Natural killer cell (primary cell): ENCODE data around the gene DIP2A. TPM values are rescaled to one million over a fixed set of nuclear protein-coding genes. Genes with fewer than 3 reads are reported as not detected.

ENCODE experiments used
- ATAC-seq, 3 donors: fragments of 150-1000 bp in 2 of 3; fragments of 200-7000 bp in 1 of 3; cut with Tn5 transposase; 1 replicate in 1 of 3; 2 replicates in 2 of 3; pipeline ENCODE4 v1.10.0; 2021; ENCODE audit warnings: mild to moderate bottlenecking in 2 of 3, moderate library complexity in 2 of 3
- DNase-seq, 2 donors: peaks; one replicate each; pipeline versions ENCODE4 v3.0.0 to v3.0.0-alpha.2; 2013 to 2021; ENCODE audit warnings: mixed read lengths in 1 of 2
- H3K27ac ChIP-seq: one replicate; pipeline ENCODE4 v1.5.1; 2013; ENCODE audit warnings: mild to moderate bottlenecking, low read length
- H3K27me3 ChIP-seq: one replicate; pipeline ENCODE4 v1.6.1; 2013; ENCODE audit warnings: low read length; ENCODE audit not compliant: control insufficient read depth, insufficient read depth
- H3K36me3 ChIP-seq: one replicate; pipeline ENCODE4 v1.6.1; 2013; ENCODE audit warnings: low read length; ENCODE audit not compliant: control insufficient read depth, insufficient read depth
- H3K4me1 ChIP-seq: one replicate; pipeline ENCODE4 v1.6.1; 2013; ENCODE audit warnings: low read length; ENCODE audit not compliant: control insufficient read depth, insufficient read depth
- H3K4me3 ChIP-seq: one replicate; pipeline ENCODE4 v1.5.1; 2013; ENCODE audit warnings: low read length
- H3K9me3 ChIP-seq: one replicate; pipeline ENCODE4 v1.6.1; 2013; ENCODE audit warnings: low read length; ENCODE audit not compliant: control insufficient read depth, insufficient read depth
- H3K27ac Mint-ChIP-seq, 2 donors: one replicate each; pipeline ENCODE4 v1.8.0; 2022; ENCODE audit warnings: mild to moderate bottlenecking in 2 of 2, mixed read lengths in 2 of 2, moderate library complexity in 1 of 2
- H3K27me3 Mint-ChIP-seq, 2 donors: one replicate each; pipeline ENCODE4 v1.8.0; 2022; ENCODE audit warnings: low read depth in 2 of 2, mixed read lengths in 2 of 2
- H3K36me3 Mint-ChIP-seq: one replicate; pipeline ENCODE4 v1.8.0; 2022; ENCODE audit warnings: mixed read lengths
- H3K4me1 Mint-ChIP-seq, 2 donors: one replicate each; pipeline ENCODE4 v1.8.0; 2022; ENCODE audit warnings: mixed read lengths in 2 of 2
- H3K4me3 Mint-ChIP-seq: one replicate; pipeline ENCODE4 v1.8.0; 2022; ENCODE audit warnings: mild to moderate bottlenecking, moderate library complexity, mixed read lengths
- H3K9me3 Mint-ChIP-seq, 2 donors: one replicate each; pipeline ENCODE4 v1.8.0; 2022; ENCODE audit warnings: mixed read lengths in 2 of 2
- CTCF ChIP-seq: fragments of 200-600 bp; IDR thresholded peaks from one replicate; pipeline ENCODE4 v1.8.0; 2022; ENCODE audit warnings: antibody characterized with exemption
- WGBS: methylation state at CpG from one replicate; pipeline ENCODE4 v1.1.7; 2013; ENCODE audit warnings: missing lambda C conversion rate; ENCODE audit not compliant: insufficient coverage; 5-methylcytosine and 5-hydroxymethylcytosine counted together
- intact Hi-C: fragments of 100-400 bp; cut with micrococcal nuclease; formaldehyde crosslinking; loops from one replicate; pipeline ENCODE4 v1.14.2; 2022
- total RNA-seq, 4 donors: library from RNA; stranded (reverse); fragments of 120-200 nt in 1 of 4; gene quantifications; one replicate each; pipeline versions ENCODE4 v1.2.3 to v1.2.4, GENCODE V29; 2013 to 2022

The DIP2A gene
- 100 to 1,000 TPM; 166 to 308 (median 170) TPM for total RNA-seq
- total RNA-seq (2013): 71.7 TPM

GRCh38 chr21:46458315-46459023, at the start of gene DIP2A:
Gene DIP2A, plus strand, starts transcription at chr21:46458891. Its CDS starts 241 bp downstream, at chr21:46459132.
- no peak for TF ChIP-seq CTCF
- H3K27ac Mint-ChIP-seq: peak within 1 kb of the TSS; percentile 92
- under 1% methylated on average over 91 of the region's 91 CpGs for WGBS
- H3K27ac ChIP-seq: peak within 1 kb of the TSS; percentile 87
- peak within 1 kb of the TSS; percentile 93 for H3K4me3 Mint-ChIP-seq
- H3K27me3 Mint-ChIP-seq: no peaks in the 10 kb centered on the region
- intact Hi-C loops: loop anchor here (1.0 to 10.0 kb wide), 2 partner anchors 34 to 134 kb away; partner anchors contain the start of genes C21orf58 and PCNT
- H3K4me3 ChIP-seq: peak within 1 kb of the TSS; percentile 89
- H3K4me1 Mint-ChIP-seq: peaks cover 46 to 63% of the 10 kb centered on the region in 2 donors
- peaks cover 2% of the 10 kb centered on the region for H3K36me3 ChIP-seq
- H3K9me3 ChIP-seq: no peaks in the 10 kb centered on the region
- no peaks in the 10 kb centered on the region for H3K9me3 Mint-ChIP-seq
- DNase-seq (peak; percentile 95 to 99), ATAC-seq (peak; percentile 95 to 99 (median 97))
- H3K4me1 ChIP-seq: peaks cover 28% of the 10 kb centered on the region
- H3K36me3 Mint-ChIP-seq: no peaks in the 10 kb centered on the region
- no peaks in the 10 kb centered on the region for H3K27me3 ChIP-seq

GRCh38 chr21:46409641-46410406, 48.9 kb upstream of the DIP2A start:
- 83% methylated on average over 32 of the region's 32 CpGs for WGBS
- Histone ChIP-seq H3K27me3 (no peaks in the 10 kb centered on the region), H3K27ac (no peak overlapping the region), H3K36me3 (peaks cover 5% of the 10 kb centered on the region), H3K9me3 (no peaks in the 10 kb centered on the region), H3K4me1 (peaks cover 15% of the 10 kb centered on the region), H3K4me3 (no peak overlapping the region)
- H3K9me3 Mint-ChIP-seq: no peaks in the 10 kb centered on the region
- intact Hi-C loops: loop anchor here (2.0 kb wide), 1 partner anchor 15 kb away; no protein-coding TSS in a partner anchor
- peak in 1 of 2 donors; percentile 31 for DNase-seq
- ATAC-seq: peak; percentile 55 to 89 (median 55)
- TF ChIP-seq CTCF: no peak
- no peaks in the 10 kb centered on the region for H3K27me3 Mint-ChIP-seq
- no peaks in the 10 kb centered on the region for H3K36me3 Mint-ChIP-seq
- H3K4me3 Mint-ChIP-seq: peak overlapping the region; percentile 82
- H3K4me1 Mint-ChIP-seq: peaks cover 37% of the 10 kb centered on the region in 2 donors
- peak overlapping the region; percentile 48 to 57 for H3K27ac Mint-ChIP-seq

- WGBS: 95% methylated on average over 9 of the region's 9 CpGs
- no peaks in the 10 kb centered on the region for H3K9me3 Mint-ChIP-seq
Observed at GRCh38 chr21:46410516-46410915, 48.2 kb upstream of the DIP2A start.

More at GRCh38 chr21:46410516-46410915, 48.2 kb upstream of the DIP2A start:
- no peak overlapping the region for H3K27ac ChIP-seq
- H3K4me3 ChIP-seq: no peak overlapping the region
- no peak for DNase-seq
- peak overlapping the region; percentile 48 to 57 for H3K27ac Mint-ChIP-seq
- no peaks in the 10 kb centered on the region for H3K27me3 Mint-ChIP-seq
- H3K4me1 ChIP-seq: peaks cover 15% of the 10 kb centered on the region
- H3K27me3 ChIP-seq: no peaks in the 10 kb centered on the region
- TF ChIP-seq CTCF: no peak
- peak overlapping the region; percentile 82 for H3K4me3 Mint-ChIP-seq
- ATAC-seq: no peak
- no peaks in the 10 kb centered on the region for H3K36me3 Mint-ChIP-seq
- intact Hi-C loops: loop anchor here (2.0 kb wide), 1 partner anchor 14 kb away; no protein-coding TSS in a partner anchor
- no peaks in the 10 kb centered on the region for H3K9me3 ChIP-seq
- peaks cover 37% of the 10 kb centered on the region in 2 donors for H3K4me1 Mint-ChIP-seq
- peaks cover 5% of the 10 kb centered on the region for H3K36me3 ChIP-seq
